Activated gamma-delta T cell treated with Interleukin-2 at 50 U/mL for 16 hours (primary cell): ENCODE results near the gene ERICH3.

Source experiments
- DNase-seq: peaks from one replicate; pipeline ENCODE4 v3.0.0-alpha.2; 2020

ERICH3 gene

GRCh38 chr1:74673351-74674111 lies at the start of gene ERICH3:
Gene ERICH3 (minus strand): TSS chr1:74673792. CDS start chr1:74673519, 273 bp downstream.
- no peak for DNase-seq

- no peak for DNase-seq
Observed at GRCh38 chr1:74717626-74718025, 44.0 kb upstream of the ERICH3 start.

- DNase-seq: no peak
Observed at GRCh38 chr1:74716822-74717221, 43.2 kb upstream of the ERICH3 start.

- DNase-seq: no peak
Observed at GRCh38 chr1:74715806-74716205, 42.2 kb upstream of the ERICH3 start.

GRCh38 chr1:74715236-74715502 lies 41.6 kb upstream of the ERICH3 start:
- no peak for DNase-seq

- no peak for DNase-seq
Observed at GRCh38 chr1:74714429-74715235, 41.0 kb upstream of the ERICH3 start.

- DNase-seq: no peak
Observed at GRCh38 chr1:74713849-74714248, 40.3 kb upstream of the ERICH3 start.

GRCh38 chr1:74712881-74713280 lies 39.3 kb upstream of the ERICH3 start:
- DNase-seq: no peak

- DNase-seq: no peak
Observed at GRCh38 chr1:74703386-74704182, 30.0 kb upstream of the ERICH3 start.

GRCh38 chr1:74699331-74699730 lies 25.7 kb upstream of the ERICH3 start:
- DNase-seq: no peak

GRCh38 chr1:74697832-74698231 lies 24.2 kb upstream of the ERICH3 start:
- DNase-seq: no peak

- no peak for DNase-seq
Observed at GRCh38 chr1:74693473-74693872, 19.9 kb upstream of the ERICH3 start.

GRCh38 chr1:74690909-74691308 lies 17.3 kb upstream of the ERICH3 start:
- DNase-seq: no peak

GRCh38 chr1:74690364-74690696 lies 16.7 kb upstream of the ERICH3 start:
- DNase-seq: no peak

- DNase-seq: peak; percentile 26
Observed at GRCh38 chr1:74689621-74690363, 16.2 kb upstream of the ERICH3 start.

GRCh38 chr1:74686928-74687327 lies 13.3 kb upstream of the ERICH3 start:
- DNase-seq: no peak

GRCh38 chr1:74684301-74684700 lies 10.7 kb upstream of the ERICH3 start:
- DNase-seq: no peak

GRCh38 chr1:74683656-74684055 lies 10.1 kb upstream of the ERICH3 start:
- no peak for DNase-seq

- no peak for DNase-seq
Observed at GRCh38 chr1:74681851-74682250, 8.3 kb upstream of the ERICH3 start.

- DNase-seq: no peak
Observed at GRCh38 chr1:74681449-74681848, 7.9 kb upstream of the ERICH3 start.

GRCh38 chr1:74681001-74681400 lies 7.4 kb upstream of the ERICH3 start:
- DNase-seq: no peak

GRCh38 chr1:74679811-74680210 lies 6.2 kb upstream of the ERICH3 start:
- DNase-seq: no peak

- DNase-seq: no peak
Observed at GRCh38 chr1:74677926-74678325, 4.3 kb upstream of the ERICH3 start.
